Thyroid gland (tissue), 4 donors: ENCODE results near the gene PTGDS. TPM values are rescaled to one million over a fixed set of nuclear protein-coding genes. Genes with fewer than 3 reads are reported as not detected.
A peak's percentile ranks its signal among the peaks of the same experiment; 100 is the strongest.

ENCODE experiments used
- DNase-seq, 2 donors: peaks; one replicate each; pipeline ENCODE4 v3.0.0-alpha.2; 2019
- H3K27ac ChIP-seq, 3 donors: fragments of 200-600 bp; sonication (generic); 1 replicate in 2 of 3; 2 replicates in 1 of 3; pipeline ENCODE4 v1.5.1; 2016 to 2019; ENCODE audit warnings: mild to moderate bottlenecking in 1 of 3, moderate library complexity in 1 of 3
- H3K27me3 ChIP-seq: fragments of 200-600 bp; sonication (generic); one replicate; pipeline ENCODE4 v1.5.1; 2019
- H3K36me3 ChIP-seq, 2 donors: fragments of 200-600 bp; sonication (generic); one replicate each; pipeline ENCODE4 v1.5.1; 2016 to 2019
- H3K4me1 ChIP-seq, 2 donors: fragments of 200-600 bp; sonication (generic); one replicate each; pipeline ENCODE4 v1.5.1; 2017 to 2019
- H3K4me3 ChIP-seq, 3 donors: fragments of 200-600 bp; sonication (generic); replicated peaks in 1 of 3; 1 replicate in 2 of 3; 2 replicates in 1 of 3; pipeline ENCODE4 v1.5.1; 2016; ENCODE audit warnings: mild to moderate bottlenecking in 1 of 3
- H3K9me3 ChIP-seq: fragments of 200-600 bp; sonication (generic); one replicate; pipeline ENCODE4 v1.5.1; 2017
- POLR2A ChIP-seq, 2 donors: fragments of 450-650 bp; IDR thresholded peaks; one replicate each; pipeline ENCODE4 v1.6.1; 2017; ENCODE audit warnings: antibody characterized with exemption in 2 of 2, mild to moderate bottlenecking in 2 of 2, moderate library complexity in 1 of 2
- WGBS, 2 donors: methylation state at CpG; one replicate each; pipeline ENCODE4 v1.1.5; 2017; 5-methylcytosine and 5-hydroxymethylcytosine counted together
- intact Hi-C: fragments of 100-400 bp; cut with DNase I; formaldehyde crosslinking; loops from one replicate; pipeline ENCODE4 v1.15.1; 2023
- total RNA-seq, 4 donors: library from RNA; depleted of rRNA; stranded (reverse); fragments of >200 nt; gene quantifications; one replicate each; pipeline ENCODE4 v1.2.3, GENCODE V29; 2016
- TF ChIP-seq, protein P1 (sequence below), 6 experiments: fragments of 200-600 bp in 3 of 6; fragments of 450-650 bp in 3 of 6; sonication (generic) in 3 of 6; IDR thresholded peaks; one replicate each; pipeline ENCODE4 v1.5.1; 2016 to 2019; ENCODE audit warnings: antibody characterized with exemption in 6 of 6, mild to moderate bottlenecking in 2 of 6, inconsistent platforms in 1 of 6, moderate library complexity in 1 of 6

The PTGDS gene
- total RNA-seq, 4 donors from 2014 or later = 5.0 to 39.5 (median 33.9) TPM

DNA sequence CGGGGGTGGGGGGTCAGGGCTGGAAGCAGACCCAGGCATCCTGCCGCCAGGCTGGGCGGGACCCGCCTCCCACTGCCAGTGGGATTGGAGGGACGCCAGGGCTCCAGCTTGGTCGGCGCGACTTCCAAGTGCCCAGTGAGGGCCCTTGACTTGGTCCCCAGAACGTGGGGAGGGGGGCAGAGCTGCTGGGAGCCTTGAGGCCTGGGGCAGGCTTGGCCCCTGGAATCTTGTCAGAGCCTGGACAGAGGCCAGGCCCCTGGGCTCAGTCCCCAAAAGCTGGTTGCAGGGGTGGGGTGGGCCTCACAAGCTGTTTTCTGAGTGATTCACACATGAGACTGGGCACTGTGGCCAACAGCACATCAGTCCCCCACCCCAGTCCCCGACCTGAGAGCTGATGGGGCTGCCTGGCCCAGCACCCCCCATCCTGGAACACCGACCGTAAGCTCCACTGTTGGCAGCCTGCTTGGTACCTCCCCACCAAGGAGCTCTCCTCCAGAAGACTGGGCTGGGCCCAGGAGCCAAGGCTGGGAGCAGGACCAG is 18.5 kb downstream of the PTGDS start:
- DNase-seq = peak; percentile 97 to 99
- TF ChIP-seq, protein P1, sequence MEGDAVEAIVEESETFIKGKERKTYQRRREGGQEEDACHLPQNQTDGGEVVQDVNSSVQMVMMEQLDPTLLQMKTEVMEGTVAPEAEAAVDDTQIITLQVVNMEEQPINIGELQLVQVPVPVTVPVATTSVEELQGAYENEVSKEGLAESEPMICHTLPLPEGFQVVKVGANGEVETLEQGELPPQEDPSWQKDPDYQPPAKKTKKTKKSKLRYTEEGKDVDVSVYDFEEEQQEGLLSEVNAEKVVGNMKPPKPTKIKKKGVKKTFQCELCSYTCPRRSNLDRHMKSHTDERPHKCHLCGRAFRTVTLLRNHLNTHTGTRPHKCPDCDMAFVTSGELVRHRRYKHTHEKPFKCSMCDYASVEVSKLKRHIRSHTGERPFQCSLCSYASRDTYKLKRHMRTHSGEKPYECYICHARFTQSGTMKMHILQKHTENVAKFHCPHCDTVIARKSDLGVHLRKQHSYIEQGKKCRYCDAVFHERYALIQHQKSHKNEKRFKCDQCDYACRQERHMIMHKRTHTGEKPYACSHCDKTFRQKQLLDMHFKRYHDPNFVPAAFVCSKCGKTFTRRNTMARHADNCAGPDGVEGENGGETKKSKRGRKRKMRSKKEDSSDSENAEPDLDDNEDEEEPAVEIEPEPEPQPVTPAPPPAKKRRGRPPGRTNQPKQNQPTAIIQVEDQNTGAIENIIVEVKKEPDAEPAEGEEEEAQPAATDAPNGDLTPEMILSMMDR (IDR thresholded peaks at IDR 0.05) = no peak
- TF ChIP-seq POLR2A (IDR thresholded peaks at IDR 0.05) = no peak
- Histone ChIP-seq H3K4me3 (peak overlapping the region; percentile 12 to 37 (median 14)), H3K4me1 (peaks cover 46 to 72% of the 10 kb centered on the region in 2 donors), H3K27me3 (no peaks in the 10 kb centered on the region), H3K9me3 (no peaks in the 10 kb centered on the region), H3K27ac (peak overlapping the region; percentile 53 to 78 (median 69)), H3K36me3 (no peaks in the 10 kb centered on the region)
- intact Hi-C loops = loop anchor here (5.0 kb wide), 1 partner anchor 44 kb away; the partner anchor contains the start of gene LCN12
- 0 to 10% methylated on average over 3 of the region's 12 CpGs for WGBS, 2 donors

DNA sequence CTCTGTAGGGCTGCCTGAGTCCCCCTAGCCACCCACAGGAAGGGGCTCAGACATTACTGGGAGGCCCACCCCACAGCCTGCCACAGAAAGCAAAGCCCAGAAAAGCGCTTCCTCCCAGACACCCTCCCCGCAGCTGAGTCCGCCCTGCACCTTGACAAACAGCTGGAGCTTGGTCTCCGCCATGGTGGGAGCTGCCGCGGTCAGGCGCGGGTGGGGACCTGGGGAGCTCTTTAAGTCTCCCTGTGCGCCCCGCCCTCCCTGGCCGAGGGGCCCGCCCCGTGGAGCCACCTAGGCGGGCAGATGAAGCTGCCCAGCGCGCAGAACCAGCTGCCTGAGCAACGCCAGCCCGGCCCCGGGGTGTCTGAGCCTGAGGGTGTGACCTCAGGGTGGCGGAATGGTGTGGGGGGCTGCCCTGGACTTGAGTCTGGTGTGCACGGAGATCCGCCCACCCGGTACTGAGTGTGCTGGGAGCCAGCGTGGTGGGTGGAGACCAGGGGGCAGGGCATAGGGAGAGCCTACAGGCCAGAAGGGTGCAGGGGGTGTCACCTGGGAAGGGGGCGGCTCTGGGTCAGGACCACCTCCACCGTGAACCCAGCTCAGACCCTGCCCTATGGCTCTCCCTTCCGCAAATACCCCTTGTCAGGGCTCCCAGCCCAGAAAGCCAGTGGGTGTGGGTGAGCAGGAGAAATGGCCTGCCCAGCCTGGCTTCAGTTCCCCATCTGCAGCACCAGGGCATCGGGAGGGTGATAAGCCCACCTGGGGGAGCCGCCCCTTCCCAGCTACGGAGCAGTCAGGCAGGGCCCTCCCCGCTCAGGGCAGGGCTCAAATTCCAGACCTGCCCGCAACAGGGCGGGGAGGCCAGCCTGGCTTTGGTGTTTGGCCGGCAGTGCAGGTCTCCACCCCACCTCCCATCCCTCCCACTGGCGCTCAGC is 19.3 kb downstream of the PTGDS start, which contains the start of gene CLIC3:
Gene CLIC3 (minus strand): TSS at position 208 of the 932 bp plus-strand sequence. CDS start 25 bp downstream, at position 183.
- 22 to 40% methylated on average over 2 to 20 of the region's 35 CpGs for WGBS, 2 donors

DNA sequence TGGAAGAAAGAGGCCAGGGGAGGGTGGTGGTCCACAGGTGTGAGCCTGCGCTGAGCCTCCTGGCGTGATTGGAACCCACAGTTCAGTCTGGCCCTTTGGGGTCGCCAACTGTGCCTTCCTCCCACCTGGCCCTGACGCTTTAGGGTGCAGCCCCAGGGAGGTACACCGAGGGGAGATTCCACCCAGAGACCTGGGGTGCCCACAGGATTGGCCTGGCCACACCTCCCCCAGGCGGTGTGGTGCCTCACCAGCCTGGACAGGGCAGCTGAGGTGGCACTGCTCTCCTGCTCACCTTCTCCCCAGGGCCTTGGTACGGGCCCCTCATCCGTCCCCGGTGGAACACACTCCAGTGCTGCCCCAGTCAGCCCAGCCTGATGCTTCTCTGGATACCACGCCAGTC is 20.1 kb downstream of the PTGDS start:
- H3K4me3 ChIP-seq = peak overlapping the region in 1 of 3 donors; percentile 37
- no peaks in the 10 kb centered on the region for H3K36me3 ChIP-seq
- no peak for DNase-seq
- peak overlapping the region; percentile 53 to 78 (median 69) for H3K27ac ChIP-seq
- H3K4me1 ChIP-seq = peaks cover 46 to 65% of the 10 kb centered on the region in 2 donors
- WGBS, 2 donors = 81 to 83% methylated on average over 8 to 9 of the region's 10 CpGs
- H3K27me3 ChIP-seq = no peaks in the 10 kb centered on the region
- no peak for TF ChIP-seq POLR2A (IDR thresholded peaks at IDR 0.05)
- TF ChIP-seq, protein P1 (IDR thresholded peaks at IDR 0.05) = no peak
- intact Hi-C loops = loop anchor here (5.0 kb wide), 1 partner anchor 45 kb away; the partner anchor contains the start of gene LCN12
- H3K9me3 ChIP-seq = no peaks in the 10 kb centered on the region

More for the DNA sequence above, 19.3 kb downstream of the PTGDS start, which contains the start of gene CLIC3:
- peak within 1 kb of the TSS; percentile 12 to 37 (median 14) for H3K4me3 ChIP-seq
- peak; percentile 11 to 63 for TF ChIP-seq POLR2A (IDR thresholded peaks at IDR 0.05)
- TF ChIP-seq, protein P1 (IDR thresholded peaks at IDR 0.05) = peak in 1 of 6 experiments; percentile 11
- DNase-seq = peak; percentile 90 to 92
- no peaks in the 10 kb centered on the region for H3K27me3 ChIP-seq
- H3K9me3 ChIP-seq = no peaks in the 10 kb centered on the region
- intact Hi-C loops = loop anchor here (5.0 kb wide), 1 partner anchor 44 kb away; the partner anchor contains the start of gene LCN12
- H3K4me1 ChIP-seq = peaks cover 46 to 69% of the 10 kb centered on the region in 2 donors
- H3K27ac ChIP-seq = peak within 1 kb of the TSS; percentile 53 to 78 (median 69)
- no peaks in the 10 kb centered on the region for H3K36me3 ChIP-seq

DNA sequence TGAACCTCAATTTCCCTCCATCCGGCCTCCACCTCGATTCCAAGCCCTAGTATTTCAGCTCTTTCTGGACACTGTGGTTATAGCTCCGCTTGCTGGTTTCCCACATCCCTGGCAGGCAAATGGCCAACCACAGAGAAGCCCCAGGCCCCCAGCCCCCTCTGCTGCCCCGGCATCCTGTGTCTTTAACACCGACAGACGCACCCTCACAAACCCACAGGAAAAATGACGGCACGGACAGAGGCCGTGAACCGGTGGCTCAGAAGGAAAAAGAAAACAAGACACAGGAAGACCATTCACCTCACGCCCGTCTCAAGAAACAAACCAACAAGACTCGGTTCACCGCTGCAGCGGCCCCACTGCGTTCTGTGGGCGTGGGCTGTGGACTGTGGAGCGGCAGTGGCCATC is 20.5 kb downstream of the PTGDS start:
- no peak for DNase-seq
- Histone ChIP-seq H3K4me3 (no peak overlapping the region), H3K36me3 (no peaks in the 10 kb centered on the region), H3K27ac (peak overlapping the region; percentile 53 to 78 (median 69)), H3K4me1 (peaks cover 42 to 60% of the 10 kb centered on the region in 2 donors), H3K9me3 (no peaks in the 10 kb centered on the region), H3K27me3 (no peaks in the 10 kb centered on the region)
- TF ChIP-seq, protein P1 (IDR thresholded peaks at IDR 0.05) = no peak
- no peak for TF ChIP-seq POLR2A (IDR thresholded peaks at IDR 0.05)
- intact Hi-C loops = loop anchor here (5.0 kb wide), 1 partner anchor 46 kb away; the partner anchor contains the start of gene LCN12
- WGBS, 2 donors = 64 to 72% methylated on average over 18 of the region's 18 CpGs
